Ovary (tissue), 9 donors: Measurements from ENCODE around the gene FBXO44. TPM values are rescaled to one million over a fixed set of nuclear protein-coding genes. Genes with fewer than 3 reads are reported as not detected.

Source experiments
- DNase-seq, 5 donors: peaks; one replicate each; pipeline ENCODE4 v3.0.0-alpha.2; 2019 to 2020
- H3K27ac ChIP-seq, 2 donors: fragments of 200-600 bp; one replicate each; pipeline versions ENCODE4 v1.5.1 to v1.8.0; 2019 to 2022
- H3K27me3 ChIP-seq: fragments of 200-600 bp; one replicate; pipeline ENCODE4 v1.8.0; 2022
- H3K36me3 ChIP-seq: fragments of 200-600 bp; sonication (generic); one replicate; pipeline ENCODE4 v1.5.1; 2019
- H3K4me1 ChIP-seq: one replicate; pipeline ENCODE4 v1.8.1; 2013; ENCODE audit warnings: mild to moderate bottlenecking, moderate library complexity; ENCODE audit not compliant: insufficient read depth
- H3K4me3 ChIP-seq: fragments of 200-600 bp; sonication (generic); one replicate; pipeline ENCODE4 v1.5.1; 2017
- H3K9me3 ChIP-seq, 2 donors: fragments of 200-600 bp in 1 of 2; sonication (generic) in 1 of 2; one replicate each; pipeline versions ENCODE4 v1.5.1 to v1.8.1; 2013 to 2019; ENCODE audit warnings: mild to moderate bottlenecking in 1 of 2, moderate library complexity in 1 of 2
- CTCF ChIP-seq, 3 donors: fragments of 450-650 bp in 2 of 3; fragments of 200-600 bp in 1 of 3; IDR thresholded peaks; one replicate each; pipeline versions ENCODE4 v1.5.1 to v1.8.0; 2016 to 2022; ENCODE audit warnings: antibody characterized with exemption in 3 of 3, mild to moderate bottlenecking in 1 of 3
- EP300 ChIP-seq: sonication (generic); formaldehyde crosslinking; IDR thresholded peaks from one replicate; pipeline ENCODE4 v1.6.1; 2017; ENCODE audit warnings: antibody characterized with exemption
- POLR2A ChIP-seq: fragments of 450-650 bp; IDR thresholded peaks from one replicate; pipeline ENCODE4 v1.6.1; 2017; ENCODE audit warnings: antibody characterized with exemption, mild to moderate bottlenecking, moderate library complexity
- WGBS, 3 donors: extraction: QIAGEN DNeasy Blood & Tissue Kit in 1 of 3; methylation state at CpG; one replicate each; pipeline versions ENCODE4 v1.1.5 to v1.1.7; 2013 to 2017; 5-methylcytosine and 5-hydroxymethylcytosine counted together
- intact Hi-C, 4 donors: fragments of 100-400 bp; cut with DNase I; formaldehyde crosslinking; loops; one replicate each; pipeline versions ENCODE4 v1.11.0 to v1.15.1; 2022 to 2023
- polyA plus RNA-seq, 2 donors: library from polyadenylated mRNA; stranded (reverse); fragments of 200-250 nt in 1 of 2; fragments of 350-450 nt in 1 of 2; fragmentation: Illumina TruSeq in 1 of 2; extraction: RNeasy Lipid Tissue Mini Kit (QIAGEN cat#74804) in 1 of 2; gene quantifications; one replicate each; pipeline ENCODE4 v1.2.3, GENCODE V29; 2013 to 2014
- total RNA-seq, 7 donors: library from RNA; depleted of rRNA in 2 of 7; stranded (reverse); fragments of >200 nt in 2 of 7; fragmentation: NEBNext Ultra II Directional in 3 of 7; extraction: Animal tissue kit (Norgen Biotek cat#: 25700) in 3 of 7; gene quantifications; one replicate each; pipeline versions ENCODE4 v1.1.0 to v1.2.4, GENCODE V29; 2016 to 2023
- donor health status: DM: no; HTN: no; CAD: no; lungs with moderate emphysema.
- donor health status: DM: no; HTN: no; CAD: no.
- donor health status: Bipolar disorder and iron deficiency.
- donor health status: DM: yes; HTN: yes; CAD: no.
- donor health status: DM: no; HTN: no; CAD: no.
- donor health status: DM: yes; HTN: yes; CAD: no.

Gene FBXO44
- total and polyA plus RNA-seq, 9 donors = 4.2 to 20.8 (median 17.5) TPM

DNA sequence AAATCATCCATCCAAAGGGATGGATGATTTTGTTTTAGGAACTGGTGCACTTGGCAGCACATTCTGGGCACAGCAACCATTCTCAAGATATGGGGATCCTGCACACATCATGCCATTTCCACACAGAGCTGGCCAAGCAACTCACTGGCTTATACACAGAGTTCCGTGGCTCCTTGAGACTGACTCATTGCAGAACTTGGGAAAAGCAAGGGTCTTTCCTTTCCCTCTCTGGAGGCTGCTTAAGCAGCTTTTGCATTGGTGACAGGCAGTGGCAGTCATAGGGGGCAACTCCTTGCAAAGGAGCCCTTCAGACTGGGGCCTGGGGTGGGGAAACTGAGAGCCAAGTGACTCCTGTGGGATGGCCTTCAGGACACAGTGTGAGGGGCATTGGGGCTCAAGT is 28.1 kb downstream of the FBXO44 start:
- 38 to 55% (median 42%) methylated on average over 1 of the region's 1 CpG for WGBS, 3 donors
- intact Hi-C loops = loop anchor here in 1 of 4 donors (5.0 kb wide), 1 partner anchor 35 kb away; no protein-coding TSS in a partner anchor
- peaks cover 4% of the 10 kb centered on the region for H3K4me1 ChIP-seq
- H3K4me3 ChIP-seq = no peak overlapping the region
- H3K9me3 ChIP-seq = no peaks in the 10 kb centered on the region
- no peak for TF ChIP-seq EP300
- no peak for TF ChIP-seq CTCF (IDR thresholded peaks at IDR 0.05)
- no peak for TF ChIP-seq POLR2A
- no peaks in the 10 kb centered on the region for H3K36me3 ChIP-seq
- DNase-seq = no peak
- no peak overlapping the region for H3K27ac ChIP-seq
- no peaks in the 10 kb centered on the region for H3K27me3 ChIP-seq

- Histone ChIP-seq H3K27ac (no peak overlapping the region), H3K4me1 (peaks cover 4% of the 10 kb centered on the region), H3K9me3 (no peaks in the 10 kb centered on the region), H3K36me3 (no peaks in the 10 kb centered on the region), H3K4me3 (no peak overlapping the region), H3K27me3 (no peaks in the 10 kb centered on the region)
- intact Hi-C loops = loop anchor here in 1 of 4 donors (5.0 kb wide), 1 partner anchor 33 kb away; no protein-coding TSS in a partner anchor
- DNase-seq = no peak
- WGBS, 3 donors = 43 to 61% (median 45%) methylated on average over 7 of the region's 7 CpGs
- no peak for TF ChIP-seq POLR2A
Measured at GRCh38 chr1:11684070-11684469, 29.4 kb downstream of the FBXO44 start.

DNA sequence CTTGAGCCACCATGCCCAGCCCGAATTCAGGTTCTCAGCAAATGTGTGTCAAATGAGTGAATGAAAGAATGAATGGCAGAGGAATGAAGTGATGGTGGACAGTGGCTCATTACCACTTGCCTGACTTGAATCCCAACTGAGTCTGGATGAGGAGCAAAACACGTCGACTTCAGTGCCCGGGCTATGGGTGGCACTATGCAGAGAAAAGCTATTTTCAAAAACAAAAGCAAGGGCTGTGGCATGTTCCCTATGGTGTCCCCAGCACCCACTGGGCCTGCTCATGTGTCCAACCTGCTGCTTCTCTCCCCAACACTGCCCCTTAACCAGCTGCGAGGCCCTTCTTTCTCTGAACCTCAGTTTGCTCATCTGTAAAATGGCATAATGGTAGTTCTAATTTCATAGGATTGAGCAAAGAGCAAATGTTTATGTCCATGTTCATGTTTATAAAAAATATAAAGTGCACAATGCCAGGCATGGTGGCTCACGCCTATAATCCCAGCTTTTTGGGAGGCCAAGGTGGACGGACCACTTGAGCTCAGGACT is 30.6 kb downstream of the FBXO44 start:
- no peak for TF ChIP-seq CTCF (IDR thresholded peaks at IDR 0.05)
- TF ChIP-seq EP300 = no peak
- no peak for TF ChIP-seq POLR2A
- no peak for DNase-seq
- no peaks in the 10 kb centered on the region for H3K27me3 ChIP-seq
- H3K4me1 ChIP-seq = peaks cover under 1% of the 10 kb centered on the region
- no peaks in the 10 kb centered on the region for H3K9me3 ChIP-seq
- no peaks in the 10 kb centered on the region for H3K36me3 ChIP-seq
- no peak overlapping the region for H3K4me3 ChIP-seq
- intact Hi-C loops = no loop called here
- 88 to 90% (median 89%) methylated on average over 7 of the region's 7 CpGs for WGBS, 3 donors
- no peak overlapping the region for H3K27ac ChIP-seq

- H3K4me3 ChIP-seq = no peak overlapping the region
- no peaks in the 10 kb centered on the region for H3K27me3 ChIP-seq
- TF ChIP-seq CTCF (IDR thresholded peaks at IDR 0.05) (no peak), EP300 (no peak), POLR2A (no peak)
- DNase-seq = no peak
- no peaks in the 10 kb centered on the region for H3K9me3 ChIP-seq
- intact Hi-C loops = no loop called here
- H3K36me3 ChIP-seq = no peaks in the 10 kb centered on the region
- H3K27ac ChIP-seq = no peak overlapping the region
- WGBS, 3 donors = 92 to 96% (median 94%) methylated on average over 4 of the region's 4 CpGs
- H3K4me1 ChIP-seq = no peaks in the 10 kb centered on the region
Measured at GRCh38 chr1:11688506-11688905, 33.8 kb downstream of the FBXO44 start.

DNA sequence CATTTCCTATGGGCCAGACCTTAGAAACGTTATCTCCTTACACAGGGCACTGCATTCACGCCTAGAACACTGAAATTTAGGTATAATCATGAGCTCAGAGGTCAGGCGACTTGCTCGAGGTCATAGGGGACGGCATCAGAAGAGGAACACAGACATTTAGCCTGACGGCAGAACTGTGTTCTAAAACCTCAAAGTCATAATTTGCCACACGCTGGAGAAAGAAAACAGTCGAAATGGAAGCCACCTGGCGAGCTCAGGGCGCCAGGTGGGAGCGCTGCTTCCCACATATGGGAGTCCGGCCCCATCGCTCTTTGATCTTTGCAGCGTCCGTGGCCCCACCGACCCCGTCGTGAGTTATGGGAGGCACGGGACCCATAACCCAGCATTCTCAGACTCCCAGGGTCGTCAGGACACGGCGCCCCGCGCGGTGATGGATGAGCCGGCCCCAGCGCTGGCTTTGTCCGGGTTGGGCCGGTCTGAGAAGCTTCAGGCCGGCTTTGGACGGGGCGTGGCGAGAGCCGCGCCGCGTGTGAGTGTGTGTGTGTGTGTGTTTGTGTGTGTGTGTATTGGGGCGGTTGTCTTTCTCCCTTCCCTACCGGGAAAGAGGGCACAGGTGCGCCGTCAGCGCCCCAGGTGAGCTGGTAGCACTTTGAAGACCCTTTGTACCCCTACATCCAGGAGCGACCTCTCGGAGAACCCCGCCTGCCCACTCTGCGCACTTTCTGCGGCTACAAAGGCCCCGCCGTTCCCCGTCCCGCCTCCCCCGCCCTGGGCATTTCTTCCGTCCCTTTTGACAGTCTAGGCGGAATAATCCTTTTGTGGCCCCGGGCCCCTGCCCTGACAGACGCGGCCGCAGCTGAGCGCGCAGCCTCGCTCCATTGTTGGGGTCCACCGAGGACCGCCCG is 36.0 kb downstream of the FBXO44 start:
- DNase-seq = no peak
- WGBS, 3 donors = 2 to 3% (median 2%) methylated on average over 60 to 64 of the region's 64 CpGs
- H3K4me1 ChIP-seq = no peaks in the 10 kb centered on the region
- intact Hi-C loops = no loop called here
- no peak overlapping the region for H3K4me3 ChIP-seq
- H3K36me3 ChIP-seq = no peaks in the 10 kb centered on the region
- H3K9me3 ChIP-seq = no peaks in the 10 kb centered on the region
- no peaks in the 10 kb centered on the region for H3K27me3 ChIP-seq
- TF ChIP-seq EP300 = no peak
- TF ChIP-seq POLR2A = no peak
- no peak for TF ChIP-seq CTCF (IDR thresholded peaks at IDR 0.05)
- H3K27ac ChIP-seq = no peak overlapping the region
